ENCODE results near the gene CSNK1A1. TPM values are rescaled to one million over a fixed set of nuclear protein-coding genes. Genes with fewer than 3 reads are reported as not detected.
"Not testable (repeated sequence)": the region's sequence is repeated elsewhere in the genome, so short reads cannot be mapped to it uniquely, and the experiment has no call there.

Gene CSNK1A1
- total and polyA plus RNA-seq, 2 of the 4 experiments (the other 2 are of a cell fraction) = 140 to 419 TPM

DNA sequence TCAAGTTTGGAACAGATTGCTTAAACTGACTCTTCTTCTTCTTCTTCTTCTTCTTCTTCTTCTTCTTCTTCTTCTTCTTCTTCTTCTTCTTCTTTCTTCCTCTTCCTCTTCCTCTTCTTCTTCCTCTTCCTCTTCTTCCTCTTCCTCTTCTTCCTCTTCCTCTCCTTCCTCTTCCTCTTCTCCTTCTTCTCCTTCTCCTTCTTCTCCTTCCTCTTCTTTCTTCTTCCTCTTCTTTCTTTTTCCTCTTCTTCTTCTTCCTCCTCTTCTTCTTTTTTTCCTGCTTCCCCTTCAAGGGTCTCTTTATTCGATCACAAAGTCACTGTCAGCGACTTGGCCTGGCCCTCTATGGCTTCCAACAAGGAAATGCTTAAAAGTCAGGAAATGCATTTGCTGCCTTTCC, 47.0 kb upstream of the CSNK1A1 start:
- H3K79me1 ChIP-seq (ENCODE audit: low read depth in 1 of 2, low read length in 2 of 2); H2AK5ac ChIP-seq (ENCODE audit: low read depth, low read length); H3K18ac ChIP-seq (ENCODE audit: low read depth, low read length); H3K27ac ChIP-seq (ENCODE audit: insufficient read depth, low read length); H2AK9ac ChIP-seq (replicated peaks; ENCODE audit: low read depth, low read length, poor library complexity); H3K23ac ChIP-seq (ENCODE audit: low read depth, low read length); intact Hi-C loops (cut with micrococcal nuclease); H2BK120ac ChIP-seq (ENCODE audit: low read depth, low read length); H3K4me3 ChIP-seq (ENCODE audit: insufficient read depth, low read depth, low read length); H3K4me1 ChIP-seq (ENCODE audit: control insufficient read depth, insufficient read depth, low read length); ATAC-seq (ENCODE audit: low read depth); H3K27me3 ChIP-seq (ENCODE audit: control insufficient read depth, insufficient read depth, low read length); H4K91ac ChIP-seq (ENCODE audit: insufficient read depth, low read depth, low read length); in situ Hi-C loops (cut with MboI; ENCODE audit: low sequenced_read_pairs); H4K5ac ChIP-seq (ENCODE audit: low read depth, low read length); H3K9me3 ChIP-seq (ENCODE audit: control insufficient read depth, insufficient read depth, low read length); H2BK5ac ChIP-seq (ENCODE audit: low read depth, low read length, poor library complexity, severe bottlenecking); H3K36me3 ChIP-seq (ENCODE audit: control insufficient read depth, insufficient read depth, low read length); DNase-seq; dilution Hi-C loops (cut with HindIII; ENCODE audit: low sequenced_read_pairs, unreplicated experiment); H4K8ac ChIP-seq (ENCODE audit: low read depth in 2 of 2, low read length in 2 of 2); H3K14ac ChIP-seq (replicated peaks; ENCODE audit: low read depth, low read length); H3K4ac ChIP-seq (ENCODE audit: low read depth, low read length); H4K20me1 ChIP-seq (ENCODE audit: insufficient read depth, low read length); H2AFZ ChIP-seq (replicated peaks; ENCODE audit: low read length, poor library complexity); H2BK20ac ChIP-seq (ENCODE audit: low read depth, low read length); H3K56ac ChIP-seq (ENCODE audit: extremely low read depth, insufficient read depth, low read length); H2BK15ac ChIP-seq (ENCODE audit: low read depth, low read length); H3K4me2 ChIP-seq (ENCODE audit: low read depth, low read length); BruUV-seq (replicated peaks); H3K9ac ChIP-seq (ENCODE audit: low read depth, low read length); H3K9me1 ChIP-seq (ENCODE audit: insufficient read depth, low read length); POLR2A ChIA-PET (ENCODE audit: unreplicated experiment): not testable (repeated sequence)
- CTCF ChIA-PET = interaction anchor here (1.5 kb wide), 1 partner anchor 12 kb away, joined by 3 read pairs; no protein-coding TSS in a partner anchor
- WGBS, 2 experiments (ENCODE audit: extremely low coverage in 2 of 2, insufficient read length in 1 of 2) = 80% methylated on average over 1 of the region's 2 CpGs; no CpG with 5 or more reads in 1 of the 2 experiments
